Breast epithelium (tissue), 3 donors: Measurements from ENCODE around the gene ABHD2.

ENCODE experiments used
- CTCF ChIP-seq, 3 donors: fragments of 450-650 bp; IDR thresholded peaks; one replicate each; pipeline ENCODE4 v1.5.1; 2016 to 2017; ENCODE audit warnings: antibody characterized with exemption in 3 of 3, mild to moderate bottlenecking in 3 of 3, moderate library complexity in 3 of 3
- POLR2AphosphoS5 ChIP-seq, 3 donors: sonication (generic); formaldehyde crosslinking; IDR thresholded peaks; one replicate each; pipeline ENCODE4 v1.6.1; 2017; ENCODE audit warnings: antibody characterized with exemption in 3 of 3

- TF ChIP-seq CTCF (IDR thresholded peaks at IDR 0.05): no peak
- TF ChIP-seq POLR2AphosphoS5 (IDR thresholded peaks at IDR 0.05): no peak
These were observed 76.5 kb downstream of the ABHD2 start for GRCh38 chr15:89164712-89165211.
